UCSD-AML1 (cell line): ENCODE data around the gene CNTN2.

Source experiments
- DNase-seq: peaks from one replicate; lab custom pipeline; 2025; ENCODE audit not compliant: unreplicated experiment; lab: John Stamatoyannopoulos, UW

Gene CNTN2

DNA sequence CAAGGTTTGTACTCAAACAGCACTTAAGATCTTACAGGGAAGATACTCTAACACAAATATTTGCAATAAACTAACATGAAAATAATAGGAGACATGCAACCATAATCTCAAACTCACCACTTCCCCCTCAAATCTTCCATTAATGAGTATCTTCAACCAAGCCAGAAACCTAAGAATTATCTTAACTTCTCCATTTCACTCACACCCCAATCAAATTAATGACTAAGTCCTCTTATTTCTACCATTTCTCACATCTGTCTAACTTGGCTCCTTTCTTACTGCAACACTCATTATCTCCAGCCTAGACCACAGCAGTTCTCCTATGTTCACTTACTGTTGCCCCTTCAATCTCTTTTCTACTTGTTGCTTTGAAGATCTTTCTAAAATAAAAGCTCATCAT lies 68.3 kb downstream of the CNTN2 start:
- DNase-seq: no peak

DNA sequence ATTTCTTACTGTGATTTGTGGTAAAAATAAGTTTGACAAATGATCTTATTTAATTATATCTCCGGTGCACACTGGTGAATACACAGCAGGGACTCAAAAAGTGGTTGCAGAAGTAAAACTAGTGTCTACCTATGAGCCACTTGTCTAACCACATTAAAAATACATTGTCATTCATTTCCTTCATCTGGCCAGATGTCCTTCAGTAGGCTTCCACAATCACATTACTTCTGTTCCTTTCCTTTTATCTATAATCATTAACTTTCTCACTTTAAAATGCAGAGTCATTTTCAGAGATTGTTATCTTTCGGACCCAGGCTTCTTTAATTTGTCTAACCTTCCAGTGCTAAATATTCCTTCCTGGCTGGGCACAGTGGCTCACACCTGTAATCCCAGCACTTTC lies 75.7 kb downstream of the CNTN2 start:
- no peak for DNase-seq

DNA sequence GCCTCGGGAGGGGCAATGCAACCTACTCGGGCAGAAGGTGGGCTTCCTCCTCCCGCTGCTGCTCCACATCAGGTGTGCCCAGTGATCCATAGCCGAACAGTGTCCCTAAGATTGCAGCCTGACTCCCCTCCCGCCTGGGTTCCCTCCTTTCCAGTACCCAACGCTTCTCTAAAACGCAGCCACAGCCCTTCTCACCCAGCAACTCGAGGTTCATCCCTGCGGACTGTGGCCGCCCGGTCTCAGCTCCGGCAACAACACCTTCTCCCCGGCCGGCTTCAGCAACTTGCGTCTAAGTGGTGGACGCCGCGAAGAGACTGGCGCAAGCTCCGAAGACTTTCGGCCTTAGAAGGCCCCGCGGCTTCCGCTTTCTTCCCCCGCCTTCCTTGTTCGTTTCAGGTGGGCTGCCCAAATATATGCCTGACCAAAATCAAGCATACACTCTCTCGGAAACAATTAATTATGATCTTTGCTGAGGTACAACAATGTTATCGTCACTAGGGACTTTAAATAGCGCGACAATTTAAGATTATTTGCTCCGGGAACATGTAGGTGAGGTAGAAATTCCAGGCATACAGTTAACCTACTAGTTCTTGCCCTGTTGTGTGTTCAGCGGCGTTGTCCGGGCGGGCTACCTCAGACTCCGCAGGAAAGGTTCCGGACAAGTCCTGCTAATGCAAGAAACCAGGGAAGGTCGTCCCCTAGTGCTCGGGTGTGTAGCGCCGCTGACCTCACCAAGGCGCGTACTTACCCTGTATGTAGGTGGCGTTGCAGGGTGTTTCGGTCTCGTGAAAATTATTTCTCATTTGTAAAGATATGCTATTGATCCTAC lies 78.9 kb downstream of the CNTN2 start, which contains the start of gene RBBP5:
Gene RBBP5 (minus strand): TSS at position 319 of the 829 bp plus-strand sequence. CDS start 105 bp downstream, at position 214.
- DNase-seq: peak; percentile 94

DNA sequence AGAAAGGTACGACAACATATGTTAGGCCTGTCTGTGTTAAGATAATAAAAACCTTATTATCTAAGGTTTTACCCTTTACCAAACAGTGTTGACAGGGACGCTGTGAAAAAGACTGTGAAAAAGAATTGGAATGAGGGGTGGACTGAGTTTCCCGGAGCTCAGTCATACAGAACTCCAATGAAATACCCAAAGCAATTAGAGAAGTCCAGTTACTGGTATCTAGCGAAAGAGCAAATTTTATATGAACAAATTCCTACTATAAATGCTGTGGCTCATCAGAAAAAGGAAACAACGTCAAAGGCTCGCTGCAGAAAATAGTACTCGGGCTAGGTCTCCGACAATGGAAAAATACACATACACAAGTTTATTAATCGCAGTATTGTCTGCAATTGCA lies 79.5 kb downstream of the CNTN2 start:
- DNase-seq: no peak

GRCh38 chr1:205124726-205125125 lies 81.7 kb downstream of the CNTN2 start:
- no peak for DNase-seq

- DNase-seq: no peak
Observed at GRCh38 chr1:205127646-205128045, 84.6 kb downstream of the CNTN2 start.
